PC-9 (cell line): ENCODE data around the gene DHFR2. TPM values are rescaled to one million over a fixed set of nuclear protein-coding genes. Genes with fewer than 3 reads are reported as not detected.
A peak's percentile ranks its signal among the peaks of the same experiment; 100 is the strongest.

ENCODE experiments used
- BruUV-seq: library from RNA; stranded (reverse); fragments of 400-500 nt; replicated peaks from 2 replicates; lab custom pipeline; 2021; lab: Mats Ljungman, UMichigan
- CTCF ChIA-PET: fragments of 300-600 bp; sonication (Branson Sonifier 250); formaldehyde crosslinking; loops from one replicate; lab custom pipeline; 2022; ENCODE audit warnings: antibody characterized with exemption; lab: Charles Lee
- POLR2A ChIA-PET: fragments of 300-600 bp; sonication (Branson Sonifier 250); formaldehyde crosslinking; loops from one replicate; lab custom pipeline; 2022; ENCODE audit warnings: antibody characterized with exemption; ENCODE audit not compliant: unreplicated experiment; lab: Charles Lee
- DNase-seq, 2 experiments: peaks; one replicate each; pipeline versions ENCODE4 v3.0.0 to v3.0.0-alpha.2; 2015 to 2022; ENCODE audit warnings: mixed read lengths in 1 of 2
- H2AFZ ChIP-seq: fragments of 200-600 bp; sonication (generic); 2 replicates; pipeline ENCODE4 v1.8.1; 2017; ENCODE audit warnings: antibody characterized with exemption
- H3F3A ChIP-seq: fragments of 200-600 bp; sonication (generic); 2 replicates; pipeline ENCODE4 v1.8.1; 2017; ENCODE audit warnings: antibody characterized with exemption, mild to moderate bottlenecking, low read depth; ENCODE audit not compliant: insufficient read depth
- H3K27ac ChIP-seq: fragments of 200-600 bp; sonication (generic); 2 replicates; pipeline ENCODE4 v1.6.1; 2016; ENCODE audit warnings: mixed run types
- H3K27me3 ChIP-seq: fragments of 200-600 bp; sonication (generic); 2 replicates; pipeline ENCODE4 v1.6.1; 2016; ENCODE audit warnings: low read depth, mixed run types; ENCODE audit not compliant: insufficient read depth
- H3K36me3 ChIP-seq: fragments of 200-600 bp; sonication (generic); 2 replicates; pipeline ENCODE4 v1.6.1; 2016; ENCODE audit warnings: low read depth, mixed run types
- H3K4me1 ChIP-seq: fragments of 200-600 bp; sonication (generic); replicated peaks from 2 replicates; pipeline ENCODE4 v1.6.1; 2016; ENCODE audit warnings: mixed run types; ENCODE audit not compliant: insufficient read depth
- H3K4me2 ChIP-seq: fragments of 200-600 bp; sonication (generic); 2 replicates; pipeline ENCODE4 v1.6.1; 2017; ENCODE audit warnings: mixed run types
- H3K4me3 ChIP-seq: fragments of 200-600 bp; sonication (generic); 2 replicates; pipeline ENCODE4 v1.6.1; 2016; ENCODE audit warnings: mixed run types
- H3K79me2 ChIP-seq: fragments of 200-600 bp; sonication (generic); 2 replicates; pipeline ENCODE4 v1.6.1; 2017; ENCODE audit warnings: low read depth, mixed run types
- H3K9me2 ChIP-seq: fragments of 200-600 bp; sonication (generic); 2 replicates; pipeline ENCODE4 v1.8.1; 2017; ENCODE audit warnings: mild to moderate bottlenecking; ENCODE audit not compliant: insufficient read depth
- H3K9me3 ChIP-seq: fragments of 200-600 bp; sonication (generic); 2 replicates; pipeline ENCODE4 v1.8.1; 2016; ENCODE audit warnings: low read depth; ENCODE audit not compliant: insufficient read depth
- H4K20me1 ChIP-seq: fragments of 200-600 bp; sonication (generic); 2 replicates; pipeline ENCODE4 v1.8.1; 2017; ENCODE audit not compliant: insufficient read depth
- CTCF ChIP-seq: fragments of 200-600 bp; sonication (generic); conservative IDR thresholded peaks from 2 replicates; pipeline ENCODE4 v1.6.1; 2017; ENCODE audit warnings: mixed run types, antibody characterized with exemption, mild to moderate bottlenecking, moderate library complexity
- EZH2 ChIP-seq: fragments of 200-600 bp; sonication (generic); IDR thresholded peaks from 2 replicates; pipeline ENCODE4 v1.8.0; 2017; ENCODE audit warnings: antibody characterized with exemption, low read depth
- intact Hi-C: fragments of 100-400 bp; cut with micrococcal nuclease; formaldehyde crosslinking; loops from one replicate; pipeline ENCODE4 v1.10.0; 2022; ENCODE audit not compliant: unreplicated experiment
- total RNA-seq: library from RNA; stranded (reverse); gene quantifications from 2 replicates; pipeline ENCODE4 v1.2.3, GENCODE V29; 2021

The DHFR2 gene
- total RNA-seq, 1 experiment from 2014 or later = 8.2 TPM

- Histone ChIP-seq H3K9me3 (no peaks in the 10 kb centered on the region), H3K79me2 (no peaks in the 10 kb centered on the region), H3F3A (no peaks in the 10 kb centered on the region; the same call in 1 of the 2 replicates), H3K27me3 (no peaks in the 10 kb centered on the region), H3K4me1 (no peaks in the 10 kb centered on the region), H3K4me2 (no peak overlapping the region), H3K27ac (no peak overlapping the region), H3K36me3 (peaks cover 8% of the 10 kb centered on the region; the same call in 1 of the 2 replicates), H3K9me2 (no peaks in the 10 kb centered on the region), H3K4me3 (no peak overlapping the region), H4K20me1 (no peaks in the 10 kb centered on the region), H2AFZ (no peak overlapping the region)
- CTCF ChIA-PET = no interaction called here
- POLR2A ChIA-PET = no interaction called here
- intact Hi-C loops = loop anchor here (10.0 kb wide), 1 partner anchor 61 kb away; no protein-coding TSS in a partner anchor
- no peak for DNase-seq
- TF ChIP-seq EZH2 = no peak
- TF ChIP-seq CTCF = no peak
- BruUV-seq = no TSS peak
Measured at GRCh38 chr3:94106268-94106667, 43.6 kb upstream of the DHFR2 start.

- TF ChIP-seq EZH2 (no peak), CTCF (peak; percentile 48)
- DNase-seq = peak in 1 of 2 experiments; percentile 34
- Histone ChIP-seq H3K27me3 (no peaks in the 10 kb centered on the region), H3K9me3 (no peaks in the 10 kb centered on the region), H4K20me1 (no peaks in the 10 kb centered on the region), H3K4me1 (no peaks in the 10 kb centered on the region), H3K36me3 (peaks cover 18% of the 10 kb centered on the region; the same call in 1 of the 2 replicates), H2AFZ (no peak overlapping the region), H3K9me2 (no peaks in the 10 kb centered on the region), H3K4me3 (no peak overlapping the region), H3K27ac (no peak overlapping the region), H3K79me2 (no peaks in the 10 kb centered on the region), H3F3A (no peaks in the 10 kb centered on the region; the same call in 1 of the 2 replicates), H3K4me2 (no peak overlapping the region)
- ChIA-PET CTCF (interaction anchor here (0.6 kb wide), 1 partner anchor 9 kb away, joined by 5 read pairs; no protein-coding TSS in a partner anchor), POLR2A (no interaction called here)
- intact Hi-C loops = loop anchor here (10.0 kb wide), 1 partner anchor 57 kb away; no protein-coding TSS in a partner anchor
- BruUV-seq = no TSS peak
Measured at GRCh38 chr3:94101860-94102259, 39.1 kb upstream of the DHFR2 start.

GRCh38 chr3:94099311-94099710 is 36.6 kb upstream of the DHFR2 start:
- no peak overlapping the region for H3K4me2 ChIP-seq
- H3K9me2 ChIP-seq = no peaks in the 10 kb centered on the region
- CTCF ChIA-PET = no interaction called here
- H3K27ac ChIP-seq = no peak overlapping the region
- peak in 1 of 2 experiments; percentile 29 for DNase-seq
- H4K20me1 ChIP-seq = no peaks in the 10 kb centered on the region
- H3K4me1 ChIP-seq = no peaks in the 10 kb centered on the region
- intact Hi-C loops = no loop called here
- H3K27me3 ChIP-seq = no peaks in the 10 kb centered on the region
- H2AFZ ChIP-seq = no peak overlapping the region
- H3F3A ChIP-seq = no peaks in the 10 kb centered on the region; the same call in 1 of the 2 replicates
- H3K4me3 ChIP-seq = no peak overlapping the region
- BruUV-seq = no TSS peak
- no peaks in the 10 kb centered on the region for H3K79me2 ChIP-seq
- H3K36me3 ChIP-seq = peaks cover 22% of the 10 kb centered on the region; the same call in 1 of the 2 replicates
- POLR2A ChIA-PET = no interaction called here
- H3K9me3 ChIP-seq = no peaks in the 10 kb centered on the region
- TF ChIP-seq EZH2 (no peak), CTCF (no peak)
